Retinal pigment epithelial cell (primary cell): ENCODE results near the gene TRIM21.
A peak's percentile ranks its signal among the peaks of the same experiment; 100 is the strongest.
"Not testable (repeated sequence)": the region's sequence is repeated elsewhere in the genome, so short reads cannot be mapped to it uniquely, and the experiment has no call there.

ENCODE experiments used
- DNase-seq: peaks from one replicate; pipeline ENCODE4 v3.0.0-alpha.2; 2010; ENCODE audit warnings: low read depth
- H3K4me3 ChIP-seq: 2 replicates; pipeline ENCODE4 v1.5.1; 2011; ENCODE audit warnings: mild to moderate bottlenecking, low read length, control low read depth, moderate library complexity
- TF ChIP-seq, protein P1 (sequence below): conservative IDR thresholded peaks from 2 replicates; pipeline ENCODE4 v1.5.1; 2011; ENCODE audit warnings: low read depth, low read length, control low read depth, inconsistent platforms

The TRIM21 gene

DNA sequence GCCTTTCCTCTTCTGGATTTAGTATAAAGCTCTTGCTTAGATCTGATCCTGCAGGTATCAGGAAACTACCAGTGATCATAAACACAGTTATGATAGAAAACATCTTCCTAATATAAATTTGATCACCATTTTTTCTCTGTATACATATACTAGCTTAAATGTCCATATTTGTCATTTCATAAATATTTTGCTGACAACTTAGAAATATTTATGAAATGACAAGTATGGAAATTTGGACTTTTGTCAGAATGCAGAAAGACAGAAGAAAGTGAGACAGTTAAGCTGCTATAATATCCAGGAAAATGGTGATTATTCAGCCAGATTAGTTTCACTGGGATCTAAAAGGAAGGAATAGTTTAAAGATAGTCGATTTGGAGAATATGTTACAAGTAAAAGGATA lies 22.8 kb upstream of the TRIM21 start:
- DNase-seq: no peak
- no peak overlapping the region for H3K4me3 ChIP-seq
- TF ChIP-seq, protein P1, sequence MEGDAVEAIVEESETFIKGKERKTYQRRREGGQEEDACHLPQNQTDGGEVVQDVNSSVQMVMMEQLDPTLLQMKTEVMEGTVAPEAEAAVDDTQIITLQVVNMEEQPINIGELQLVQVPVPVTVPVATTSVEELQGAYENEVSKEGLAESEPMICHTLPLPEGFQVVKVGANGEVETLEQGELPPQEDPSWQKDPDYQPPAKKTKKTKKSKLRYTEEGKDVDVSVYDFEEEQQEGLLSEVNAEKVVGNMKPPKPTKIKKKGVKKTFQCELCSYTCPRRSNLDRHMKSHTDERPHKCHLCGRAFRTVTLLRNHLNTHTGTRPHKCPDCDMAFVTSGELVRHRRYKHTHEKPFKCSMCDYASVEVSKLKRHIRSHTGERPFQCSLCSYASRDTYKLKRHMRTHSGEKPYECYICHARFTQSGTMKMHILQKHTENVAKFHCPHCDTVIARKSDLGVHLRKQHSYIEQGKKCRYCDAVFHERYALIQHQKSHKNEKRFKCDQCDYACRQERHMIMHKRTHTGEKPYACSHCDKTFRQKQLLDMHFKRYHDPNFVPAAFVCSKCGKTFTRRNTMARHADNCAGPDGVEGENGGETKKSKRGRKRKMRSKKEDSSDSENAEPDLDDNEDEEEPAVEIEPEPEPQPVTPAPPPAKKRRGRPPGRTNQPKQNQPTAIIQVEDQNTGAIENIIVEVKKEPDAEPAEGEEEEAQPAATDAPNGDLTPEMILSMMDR: no peak

DNA sequence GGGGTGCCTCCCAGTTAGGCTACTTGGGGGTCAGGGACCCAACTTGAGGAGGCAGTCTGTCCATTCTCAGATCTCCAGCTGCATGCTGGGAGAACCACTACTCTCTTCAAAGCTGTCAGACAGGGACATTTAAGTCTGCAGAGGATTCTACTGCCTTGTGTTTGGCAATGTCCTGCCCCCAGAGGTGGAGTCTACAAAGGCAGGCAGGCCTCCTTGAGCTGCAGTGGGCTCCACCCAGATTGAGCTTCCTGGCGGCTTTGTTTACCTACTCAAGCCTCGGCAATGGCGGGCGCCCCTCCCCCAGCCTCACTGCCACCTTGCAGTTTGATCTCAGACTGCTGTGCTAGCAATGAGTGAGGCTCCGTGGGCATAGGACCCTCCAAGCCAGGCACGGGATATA lies 12.7 kb upstream of the TRIM21 start:
- H3K4me3 ChIP-seq, DNase-seq: not testable (repeated sequence)

- no peak for DNase-seq
- TF ChIP-seq, protein P1: no peak
- H3K4me3 ChIP-seq: peak overlapping the region; percentile 96
Observed at GRCh38 chr11:4393858-4394223, 339 bp upstream of the TRIM21 start.

GRCh38 chr11:4388221-4388620 lies 5.3 kb downstream of the TRIM21 start:
- TF ChIP-seq, protein P1: no peak
- no peak for DNase-seq
- H3K4me3 ChIP-seq: no peak overlapping the region

- TF ChIP-seq, protein P1: no peak
- no peak for DNase-seq
- no peak overlapping the region for H3K4me3 ChIP-seq
Observed at GRCh38 chr11:4385978-4386740, 7.3 kb downstream of the TRIM21 start.

DNA sequence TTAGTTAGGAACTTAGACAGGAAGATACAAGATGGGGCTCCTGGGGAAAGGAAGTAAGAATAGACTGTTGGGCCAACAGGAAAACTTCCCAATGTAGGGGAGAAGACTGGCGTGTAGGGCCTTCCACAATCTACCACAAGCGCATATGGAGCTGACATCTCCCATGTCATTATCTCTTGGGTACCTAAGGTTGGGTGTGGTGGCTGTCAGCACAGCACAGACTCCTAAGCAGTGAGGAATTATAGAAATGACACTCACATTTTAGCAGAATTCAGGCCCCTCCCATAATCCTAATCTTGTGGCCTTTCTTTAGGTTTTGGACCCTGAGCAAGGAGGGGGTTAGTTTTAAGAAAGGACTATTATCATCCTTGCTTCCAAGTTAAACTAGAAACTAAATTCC lies 11.6 kb downstream of the TRIM21 start:
- TF ChIP-seq, protein P1: no peak
- no peak overlapping the region for H3K4me3 ChIP-seq
- no peak for DNase-seq

DNA sequence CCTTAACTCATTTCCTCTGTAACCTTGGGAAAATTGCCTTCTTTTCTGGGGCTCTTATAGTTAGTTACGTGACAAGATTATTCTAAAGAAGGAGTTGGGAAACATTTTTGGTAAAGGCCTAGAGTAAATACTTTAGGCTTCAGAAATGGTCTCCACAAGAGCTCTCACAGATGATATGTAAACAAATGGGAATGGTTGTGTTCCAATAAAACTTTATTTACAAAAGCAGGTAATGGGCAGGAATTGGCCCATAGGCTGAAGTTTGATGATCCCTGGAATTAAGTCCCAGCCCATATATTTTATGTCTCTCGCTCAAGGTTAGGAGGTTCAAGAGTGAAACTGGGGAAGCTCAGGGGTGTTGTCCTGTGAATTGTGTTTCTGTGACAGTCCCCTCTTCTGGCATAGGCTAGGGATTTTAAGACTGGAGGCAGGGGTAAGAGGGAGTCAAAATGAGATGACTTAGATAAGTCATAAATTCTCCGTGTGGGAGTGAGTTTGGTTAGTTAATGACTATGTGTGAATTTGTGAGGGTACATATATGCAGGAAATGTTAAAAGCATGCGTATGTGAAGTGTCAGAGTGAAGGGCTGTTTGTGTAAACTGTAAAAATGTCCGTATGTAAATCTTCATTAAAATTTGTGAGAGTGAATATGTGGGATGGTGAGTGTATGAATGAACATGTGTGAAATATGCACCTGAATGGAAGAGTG lies 17.9 kb downstream of the TRIM21 start:
- no peak overlapping the region for H3K4me3 ChIP-seq
- TF ChIP-seq, protein P1: no peak
- no peak for DNase-seq
